ENCODE measurements around the gene METTL1. TPM values are rescaled to one million over a fixed set of nuclear protein-coding genes. Genes with fewer than 3 reads are reported as not detected.

Gene METTL1
- total and polyA plus RNA-seq, 9 donors: 15.3 to 33.6 (median 23.4) TPM

GRCh38 chr12:57718641-57719528 lies 53.0 kb downstream of the METTL1 start:
- Histone ChIP-seq H3K36me3 (ENCODE audit: control insufficient read depth, insufficient read depth, low read length) (peaks cover 72% of the 10 kb centered on the region), H3K27ac (ENCODE audit: low read length) (no peak overlapping the region)

More at GRCh38 chr12:57718641-57719528, 53.0 kb downstream of the METTL1 start:
- DNase-seq: no peak
- no peaks in the 10 kb centered on the region for H3K27me3 ChIP-seq (ENCODE audit: control insufficient read depth, insufficient read depth, low read length)
- no peak overlapping the region for H3K4me3 ChIP-seq (ENCODE audit: low read length)
- no peaks in the 10 kb centered on the region for H3K9me3 ChIP-seq (replicated peaks; ENCODE audit: control insufficient read depth, low read depth, low read length)
- 94% methylated on average over 11 of the region's 15 CpGs for WGBS (ENCODE audit: insufficient coverage)
- H3K4me1 ChIP-seq (ENCODE audit: control insufficient read depth, insufficient read depth, low read length): no peaks in the 10 kb centered on the region

Other genes with a start within 250 kb of the METTL1 start
- gene MBD6, start 249.3 kb downstream of the METTL1 start, total RNA-seq: 11.0 TPM
- 10 to 100 TPM; 27.3 to 55.5 (median 33.1) TPM for gene MBD6, start 249.3 kb downstream of the METTL1 start, polyA plus RNA-seq (ENCODE audit: insufficient read depth in 1 of 8, insufficient read length in 8 of 8, low replicate concordance in 1 of 8)
- 108 TPM for gene DCTN2, start 224.9 kb downstream of the METTL1 start, total RNA-seq
- gene DCTN2, start 224.9 kb downstream of the METTL1 start, polyA plus RNA-seq (ENCODE audit: insufficient read depth in 1 of 8, insufficient read length in 8 of 8, low replicate concordance in 1 of 8): 100 to 1,000 TPM; 139 to 174 (median 155) TPM
- gene KIF5A, start 222.1 kb downstream of the METTL1 start, total RNA-seq: 0.04 TPM
- under 1 TPM in 7 of 8 donors, not detected in 1; 0.07 to 0.85 (median 0.12) TPM for gene KIF5A, start 222.1 kb downstream of the METTL1 start, polyA plus RNA-seq (ENCODE audit: insufficient read depth in 1 of 8, insufficient read length in 8 of 8, low replicate concordance in 1 of 8)
- gene PIP4K2C, start 180.9 kb downstream of the METTL1 start, total RNA-seq: 8.9 TPM
- gene PIP4K2C, start 180.9 kb downstream of the METTL1 start, polyA plus RNA-seq (ENCODE audit: insufficient read depth in 1 of 8, insufficient read length in 8 of 8, low replicate concordance in 1 of 8): 10 to 100 TPM; 10.2 to 14.3 (median 11.7) TPM
- 20.5 TPM for gene DTX3, start 167.3 kb downstream of the METTL1 start, total RNA-seq
- gene DTX3, start 167.3 kb downstream of the METTL1 start, polyA plus RNA-seq (ENCODE audit: insufficient read depth in 1 of 8, insufficient read length in 8 of 8, low replicate concordance in 1 of 8): 10 to 100 TPM; 23.0 to 36.2 (median 29.4) TPM
- 32.3 TPM for gene ARHGEF25, start 160.7 kb downstream of the METTL1 start, total RNA-seq
- gene ARHGEF25, start 160.7 kb downstream of the METTL1 start, polyA plus RNA-seq (ENCODE audit: insufficient read depth in 1 of 8, insufficient read length in 8 of 8, low replicate concordance in 1 of 8): 10 to 100 TPM; 33.3 to 51.2 (median 40.3) TPM
- gene B4GALNT1, start 138.9 kb downstream of the METTL1 start, total RNA-seq: 1.4 TPM
- 1 to 10 TPM; 1.9 to 2.9 (median 2.4) TPM for gene B4GALNT1, start 138.9 kb downstream of the METTL1 start, polyA plus RNA-seq (ENCODE audit: insufficient read depth in 1 of 8, insufficient read length in 8 of 8, low replicate concordance in 1 of 8)
- 146 TPM for gene OS9, start 78.0 kb downstream of the METTL1 start, total RNA-seq
- 100 to 1,000 TPM; 114 to 169 (median 131) TPM for gene OS9, start 78.0 kb downstream of the METTL1 start, polyA plus RNA-seq (ENCODE audit: insufficient read depth in 1 of 8, insufficient read length in 8 of 8, low replicate concordance in 1 of 8)
- 3.2 TPM for gene AGAP2, start 33.4 kb downstream of the METTL1 start, total RNA-seq
- 10 to 100 TPM in 6 of 8 donors, 1 to 10 TPM in 2; 8.8 to 13.1 (median 11.0) TPM for gene AGAP2, start 33.4 kb downstream of the METTL1 start, polyA plus RNA-seq (ENCODE audit: insufficient read depth in 1 of 8, insufficient read length in 8 of 8, low replicate concordance in 1 of 8)
- gene TSPAN31, start 27.1 kb downstream of the METTL1 start, total RNA-seq: 26.3 TPM
- 10 to 100 TPM; 37.1 to 52.5 (median 45.9) TPM for gene TSPAN31, start 27.1 kb downstream of the METTL1 start, polyA plus RNA-seq (ENCODE audit: insufficient read depth in 1 of 8, insufficient read length in 8 of 8, low replicate concordance in 1 of 8)
- gene CDK4, start 19.8 kb downstream of the METTL1 start, total RNA-seq: 92.1 TPM
- gene CDK4, start 19.8 kb downstream of the METTL1 start, polyA plus RNA-seq (ENCODE audit: insufficient read depth in 1 of 8, insufficient read length in 8 of 8, low replicate concordance in 1 of 8): 100 to 1,000 TPM; 144 to 192 (median 173) TPM
- 5.6 TPM for gene MARCHF9, start 17.0 kb downstream of the METTL1 start, total RNA-seq
- gene MARCHF9, start 17.0 kb downstream of the METTL1 start, polyA plus RNA-seq (ENCODE audit: insufficient read depth in 1 of 8, insufficient read length in 8 of 8, low replicate concordance in 1 of 8): 10 to 100 TPM in 1 of 8 donors, 1 to 10 TPM in 7; 6.8 to 12.0 (median 7.8) TPM
- gene CYP27B1, start 5.0 kb downstream of the METTL1 start, total RNA-seq: 0.62 TPM
- gene CYP27B1, start 5.0 kb downstream of the METTL1 start, polyA plus RNA-seq (ENCODE audit: insufficient read depth in 1 of 8, insufficient read length in 8 of 8, low replicate concordance in 1 of 8): 1 to 10 TPM in 5 of 8 donors, under 1 TPM in 3; 0.51 to 1.3 (median 1.1) TPM
- 3.9 TPM for gene EEF1AKMT3, start 509 bp upstream of the METTL1 start, total RNA-seq
- gene EEF1AKMT3, start 509 bp upstream of the METTL1 start, polyA plus RNA-seq (ENCODE audit: insufficient read depth in 1 of 8, insufficient read length in 8 of 8, low replicate concordance in 1 of 8): 1 to 10 TPM; 5.6 to 8.7 (median 6.9) TPM
- gene TSFM, start 10.7 kb upstream of the METTL1 start, total RNA-seq: 24.2 TPM
- gene TSFM, start 10.7 kb upstream of the METTL1 start, polyA plus RNA-seq (ENCODE audit: insufficient read depth in 1 of 8, insufficient read length in 8 of 8, low replicate concordance in 1 of 8): 10 to 100 TPM; 26.2 to 38.6 (median 30.0) TPM
- 9.0 TPM for gene AVIL, start 46.6 kb upstream of the METTL1 start, total RNA-seq
- gene AVIL, start 46.6 kb upstream of the METTL1 start, polyA plus RNA-seq (ENCODE audit: insufficient read depth in 1 of 8, insufficient read length in 8 of 8, low replicate concordance in 1 of 8): 10 to 100 TPM in 4 of 8 donors, 1 to 10 TPM in 4; 6.5 to 25.3 (median 10.3) TPM
- 94.3 TPM for gene CTDSP2, start 74.6 kb upstream of the METTL1 start, total RNA-seq
- 100 to 1,000 TPM; 153 to 215 (median 195) TPM for gene CTDSP2, start 74.6 kb upstream of the METTL1 start, polyA plus RNA-seq (ENCODE audit: insufficient read depth in 1 of 8, insufficient read length in 8 of 8, low replicate concordance in 1 of 8)
- 12.6 TPM for gene ATP23, start 169.5 kb upstream of the METTL1 start, total RNA-seq
- gene ATP23, start 169.5 kb upstream of the METTL1 start, polyA plus RNA-seq (ENCODE audit: insufficient read depth in 1 of 8, insufficient read length in 8 of 8, low replicate concordance in 1 of 8): 10 to 100 TPM in 3 of 8 donors, 1 to 10 TPM in 5; 5.8 to 14.1 (median 8.0) TPM

Data from muscle of leg (tissue), 11 donors.